DOHH2 (cell line): ENCODE data around the gene RNF187.

Experiments used
- H3F3A ChIP-seq: fragments of 200-600 bp; sonication (generic), shearing (Covaris generic); 2 replicates; pipeline ENCODE4 v1.6.0; 2016; ENCODE audit warnings: antibody characterized with exemption, mild to moderate bottlenecking; ENCODE audit not compliant: control insufficient read depth, insufficient read depth
- H3K27ac ChIP-seq: fragments of 200-600 bp; sonication (generic); 2 replicates; pipeline ENCODE4 v1.5.1; 2014; ENCODE audit warnings: low read depth, mild to moderate bottlenecking, low read length, moderate library complexity
- H3K27me3 ChIP-seq: fragments of 200-600 bp; sonication (generic); 2 replicates; pipeline ENCODE4 v1.6.1; 2014; ENCODE audit warnings: mild to moderate bottlenecking, low read length, mixed read lengths; ENCODE audit not compliant: control insufficient read depth
- H3K36me3 ChIP-seq: fragments of 200-600 bp; sonication (generic); 2 replicates; pipeline ENCODE4 v1.6.1; 2014; ENCODE audit warnings: mild to moderate bottlenecking, low read length, moderate library complexity, mixed read lengths; ENCODE audit not compliant: control insufficient read depth
- H3K4me1 ChIP-seq: fragments of 200-600 bp; sonication (generic); 2 replicates; pipeline ENCODE4 v1.6.1; 2014; ENCODE audit warnings: mild to moderate bottlenecking, low read length, mixed read lengths; ENCODE audit not compliant: control insufficient read depth
- H3K4me2 ChIP-seq: fragments of 200-600 bp; sonication (generic); 2 replicates; pipeline ENCODE4 v1.6.0; 2014; ENCODE audit warnings: mild to moderate bottlenecking, low read length, moderate library complexity
- H3K4me3 ChIP-seq: fragments of 200-600 bp; sonication (generic); 2 replicates; pipeline ENCODE4 v1.5.1; 2014; ENCODE audit warnings: mild to moderate bottlenecking, low read length, mixed read lengths
- H3K79me2 ChIP-seq: fragments of 200-600 bp; sonication (generic); 2 replicates; pipeline ENCODE4 v1.6.1; 2014; ENCODE audit warnings: mild to moderate bottlenecking, low read length, mixed read lengths; ENCODE audit not compliant: control insufficient read depth
- H3K9me2 ChIP-seq: fragments of 200-600 bp; sonication (generic); replicated peaks from 2 replicates; pipeline ENCODE4 v1.6.1; 2014; ENCODE audit warnings: mild to moderate bottlenecking, low read length, mixed read lengths; ENCODE audit not compliant: control insufficient read depth
- H3K9me3 ChIP-seq: fragments of 200-600 bp; sonication (generic); 2 replicates; pipeline ENCODE4 v1.6.1; 2014; ENCODE audit warnings: antibody characterized with exemption, low read length, mixed read lengths; ENCODE audit not compliant: control insufficient read depth, insufficient read depth
- H4K20me1 ChIP-seq: fragments of 200-600 bp; sonication (generic); 2 replicates; pipeline ENCODE4 v1.6.0; 2014; ENCODE audit warnings: low read depth, mild to moderate bottlenecking, antibody characterized with exemption, low read length, moderate library complexity; ENCODE audit not compliant: control insufficient read depth, insufficient read depth
- EZH2phosphoT487 ChIP-seq: fragments of 200-600 bp; sonication (generic); IDR thresholded peaks from 2 replicates; pipeline ENCODE4 v1.6.1; 2017; ENCODE audit warnings: borderline replicate concordance, mild to moderate bottlenecking, antibody characterized with exemption, low read length, moderate library complexity, mixed read lengths
- TF ChIP-seq, protein P1 (sequence below): fragments of 200-600 bp; sonication (generic); IDR thresholded peaks from one replicate; pipeline ENCODE4 v1.5.1; 2014; ENCODE audit warnings: antibody characterized with exemption, mild to moderate bottlenecking, low read depth, low read length; ENCODE audit not compliant: poor library complexity, severe bottlenecking

The RNF187 gene

DNA sequence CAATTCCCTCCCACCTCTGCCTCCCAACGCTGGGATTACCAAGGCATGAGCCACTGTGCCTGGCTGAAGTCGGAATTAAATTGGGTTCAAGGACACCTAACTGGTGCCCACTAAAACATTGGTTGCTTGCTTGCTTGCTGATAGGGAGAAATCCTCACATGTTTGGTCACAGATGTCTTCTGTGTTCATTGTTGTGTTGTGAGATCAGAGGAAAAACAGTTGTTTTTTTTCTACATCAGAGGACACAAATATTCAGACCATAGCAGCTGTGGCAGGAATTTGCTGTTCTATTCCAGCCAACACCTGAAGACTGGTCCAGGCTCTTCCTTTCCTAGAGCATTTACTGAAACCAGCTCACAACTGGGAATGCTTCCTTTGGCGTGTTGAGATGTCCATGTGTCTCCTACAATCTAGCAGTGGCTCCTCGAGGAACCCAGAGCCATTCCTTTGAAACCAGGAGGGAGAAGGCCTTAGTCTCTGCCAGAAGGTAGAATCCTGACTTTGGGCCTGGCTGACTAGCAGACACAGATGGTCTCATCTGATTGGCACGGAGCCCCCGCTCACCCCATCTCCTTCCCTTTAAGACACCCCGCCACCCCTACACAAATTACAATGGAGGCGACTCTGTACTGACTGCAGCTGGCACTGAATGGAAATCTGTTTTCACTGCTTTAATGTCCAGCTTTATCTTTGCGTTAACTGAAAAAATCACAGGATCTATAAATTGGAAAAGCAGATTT lies 46.3 kb upstream of the RNF187 start:
- Histone ChIP-seq H3K9me2 (no peaks in the 10 kb centered on the region), H3K9me3 (no peaks in the 10 kb centered on the region), H3K36me3 (no peaks in the 10 kb centered on the region), H3K4me2 (no peak overlapping the region), H3K4me3 (no peak overlapping the region), H3F3A (no peaks in the 10 kb centered on the region), H3K79me2 (no peaks in the 10 kb centered on the region), H4K20me1 (no peaks in the 10 kb centered on the region), H3K4me1 (no peaks in the 10 kb centered on the region), H3K27ac (no peak overlapping the region), H3K27me3 (peaks cover 23% of the 10 kb centered on the region)
- TF ChIP-seq EZH2phosphoT487 = no peak
- TF ChIP-seq, protein P1, sequence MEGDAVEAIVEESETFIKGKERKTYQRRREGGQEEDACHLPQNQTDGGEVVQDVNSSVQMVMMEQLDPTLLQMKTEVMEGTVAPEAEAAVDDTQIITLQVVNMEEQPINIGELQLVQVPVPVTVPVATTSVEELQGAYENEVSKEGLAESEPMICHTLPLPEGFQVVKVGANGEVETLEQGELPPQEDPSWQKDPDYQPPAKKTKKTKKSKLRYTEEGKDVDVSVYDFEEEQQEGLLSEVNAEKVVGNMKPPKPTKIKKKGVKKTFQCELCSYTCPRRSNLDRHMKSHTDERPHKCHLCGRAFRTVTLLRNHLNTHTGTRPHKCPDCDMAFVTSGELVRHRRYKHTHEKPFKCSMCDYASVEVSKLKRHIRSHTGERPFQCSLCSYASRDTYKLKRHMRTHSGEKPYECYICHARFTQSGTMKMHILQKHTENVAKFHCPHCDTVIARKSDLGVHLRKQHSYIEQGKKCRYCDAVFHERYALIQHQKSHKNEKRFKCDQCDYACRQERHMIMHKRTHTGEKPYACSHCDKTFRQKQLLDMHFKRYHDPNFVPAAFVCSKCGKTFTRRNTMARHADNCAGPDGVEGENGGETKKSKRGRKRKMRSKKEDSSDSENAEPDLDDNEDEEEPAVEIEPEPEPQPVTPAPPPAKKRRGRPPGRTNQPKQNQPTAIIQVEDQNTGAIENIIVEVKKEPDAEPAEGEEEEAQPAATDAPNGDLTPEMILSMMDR = no peak

- no peaks in the 10 kb centered on the region for H3K79me2 ChIP-seq
- no peaks in the 10 kb centered on the region for H3F3A ChIP-seq
- no peak for TF ChIP-seq EZH2phosphoT487
- TF ChIP-seq, protein P1 = no peak
- H3K4me2 ChIP-seq = no peak overlapping the region
- no peaks in the 10 kb centered on the region for H3K9me3 ChIP-seq
- no peaks in the 10 kb centered on the region for H4K20me1 ChIP-seq
- H3K27me3 ChIP-seq = peaks cover 23% of the 10 kb centered on the region
- H3K27ac ChIP-seq = no peak overlapping the region
- no peaks in the 10 kb centered on the region for H3K9me2 ChIP-seq
- H3K4me1 ChIP-seq = no peaks in the 10 kb centered on the region
- no peak overlapping the region for H3K4me3 ChIP-seq
- no peaks in the 10 kb centered on the region for H3K36me3 ChIP-seq
Observed at GRCh38 chr1:228443395-228443794, 43.8 kb upstream of the RNF187 start.

- H3K4me3 ChIP-seq = no peak overlapping the region
- no peaks in the 10 kb centered on the region for H3K36me3 ChIP-seq
- H3K79me2 ChIP-seq = no peaks in the 10 kb centered on the region
- no peak overlapping the region for H3K27ac ChIP-seq
- H3K9me3 ChIP-seq = no peaks in the 10 kb centered on the region
- H3F3A ChIP-seq = no peaks in the 10 kb centered on the region
- no peak overlapping the region for H3K4me2 ChIP-seq
- TF ChIP-seq, protein P1 = no peak
- TF ChIP-seq EZH2phosphoT487 = no peak
- no peaks in the 10 kb centered on the region for H3K4me1 ChIP-seq
- H3K27me3 ChIP-seq = peaks cover 23% of the 10 kb centered on the region
- no peaks in the 10 kb centered on the region for H3K9me2 ChIP-seq
- H4K20me1 ChIP-seq = no peaks in the 10 kb centered on the region
Observed at GRCh38 chr1:228445490-228445842, 41.7 kb upstream of the RNF187 start.
